HFF-Myc (cell line): ENCODE data around the gene TRIAP1.
A peak's percentile ranks its signal among the peaks of the same experiment; 100 is the strongest.
"Not testable (repeated sequence)": the region's sequence is repeated elsewhere in the genome, so short reads cannot be mapped to it uniquely, and the experiment has no call there.

Source experiments
- DNase-seq: peaks from one replicate; pipeline ENCODE4 v3.0.0-alpha.2; 2011; ENCODE audit warnings: low read depth; ENCODE audit errors: extremely low read depth
- H3K4me3 ChIP-seq: replicated peaks from 2 replicates; pipeline ENCODE4 v1.5.1; 2011; ENCODE audit warnings: low read depth, mild to moderate bottlenecking, control low read depth, low read length
- TF ChIP-seq, protein P1 (sequence below): IDR thresholded peaks from 2 replicates; pipeline ENCODE4 v1.5.1; 2012; ENCODE audit warnings: mild to moderate bottlenecking, low read depth, low read length, control low read depth; ENCODE audit errors: missing control alignments

The TRIAP1 gene

DNA sequence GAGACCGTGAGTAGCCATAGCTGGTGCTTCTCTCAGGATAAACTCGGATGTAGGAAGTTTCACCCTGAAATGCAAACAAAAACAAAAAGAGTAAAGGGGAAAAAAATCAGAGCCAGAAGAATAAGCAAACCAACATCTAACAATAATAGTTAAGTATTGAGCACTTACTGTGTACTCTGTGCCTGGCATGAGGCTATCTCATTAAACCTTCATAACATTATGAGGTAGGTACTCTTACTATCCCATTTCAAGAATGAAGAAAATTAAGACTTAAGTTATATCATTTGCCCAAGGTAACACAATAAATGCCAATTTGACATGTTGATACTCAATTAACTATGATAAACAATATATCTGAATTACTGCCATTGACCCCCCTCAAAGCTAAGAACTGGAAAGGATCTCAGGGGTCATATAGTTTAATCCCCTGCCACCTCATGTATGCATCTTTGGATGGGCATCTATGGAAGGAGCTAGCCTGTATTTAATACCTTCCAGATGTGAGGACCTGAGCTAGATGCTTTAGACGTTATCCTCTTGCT, 16.0 kb upstream of the TRIAP1 start:
- no peak for DNase-seq
- H3K4me3 ChIP-seq, result no peak overlapping the region
- TF ChIP-seq, protein P1, sequence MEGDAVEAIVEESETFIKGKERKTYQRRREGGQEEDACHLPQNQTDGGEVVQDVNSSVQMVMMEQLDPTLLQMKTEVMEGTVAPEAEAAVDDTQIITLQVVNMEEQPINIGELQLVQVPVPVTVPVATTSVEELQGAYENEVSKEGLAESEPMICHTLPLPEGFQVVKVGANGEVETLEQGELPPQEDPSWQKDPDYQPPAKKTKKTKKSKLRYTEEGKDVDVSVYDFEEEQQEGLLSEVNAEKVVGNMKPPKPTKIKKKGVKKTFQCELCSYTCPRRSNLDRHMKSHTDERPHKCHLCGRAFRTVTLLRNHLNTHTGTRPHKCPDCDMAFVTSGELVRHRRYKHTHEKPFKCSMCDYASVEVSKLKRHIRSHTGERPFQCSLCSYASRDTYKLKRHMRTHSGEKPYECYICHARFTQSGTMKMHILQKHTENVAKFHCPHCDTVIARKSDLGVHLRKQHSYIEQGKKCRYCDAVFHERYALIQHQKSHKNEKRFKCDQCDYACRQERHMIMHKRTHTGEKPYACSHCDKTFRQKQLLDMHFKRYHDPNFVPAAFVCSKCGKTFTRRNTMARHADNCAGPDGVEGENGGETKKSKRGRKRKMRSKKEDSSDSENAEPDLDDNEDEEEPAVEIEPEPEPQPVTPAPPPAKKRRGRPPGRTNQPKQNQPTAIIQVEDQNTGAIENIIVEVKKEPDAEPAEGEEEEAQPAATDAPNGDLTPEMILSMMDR, result no peak

DNA sequence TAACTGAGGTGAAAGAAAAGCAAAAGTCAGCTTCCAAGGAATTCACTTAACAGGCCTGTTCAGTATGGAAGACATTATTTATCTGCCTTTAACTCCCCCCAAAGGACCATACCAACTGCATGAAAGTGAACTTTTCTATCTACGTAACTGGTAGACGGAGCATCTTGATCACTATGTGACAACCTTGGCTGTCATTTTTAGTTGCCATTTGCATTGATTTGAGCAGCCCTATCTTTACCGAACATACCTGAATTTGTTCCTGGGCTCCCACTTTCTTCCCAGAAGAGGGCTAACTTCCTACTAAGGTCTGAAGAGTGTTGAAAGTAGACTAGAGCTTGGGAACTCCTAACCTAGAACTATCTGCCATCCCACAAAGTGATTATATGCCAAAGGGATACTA, 14.0 kb upstream of the TRIAP1 start:
- no peak overlapping the region for H3K4me3 ChIP-seq
- TF ChIP-seq, protein P1, result no peak
- no peak for DNase-seq

DNA sequence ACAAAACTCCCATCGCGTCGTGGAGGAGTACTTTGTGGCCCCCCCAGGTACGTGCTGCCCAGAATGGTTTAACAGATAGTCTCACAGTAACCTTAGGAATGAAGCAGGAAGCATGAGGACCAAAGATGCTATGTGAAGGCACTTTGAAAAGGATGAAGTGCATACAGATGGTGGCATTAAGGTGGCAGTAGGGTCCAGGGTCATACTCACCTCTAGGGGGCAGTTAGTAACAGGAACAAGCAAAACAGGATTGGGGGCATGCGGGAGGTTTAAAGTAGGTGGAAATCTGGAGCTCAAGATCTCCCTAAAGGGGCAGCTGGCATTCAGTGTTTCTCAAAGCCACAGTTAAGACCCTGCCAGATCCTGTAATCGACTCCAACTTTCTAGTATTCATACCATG, 10.9 kb upstream of the TRIAP1 start:
- no peak overlapping the region for H3K4me3 ChIP-seq
- no peak for DNase-seq
- TF ChIP-seq, protein P1, result peak; percentile 54

DNA sequence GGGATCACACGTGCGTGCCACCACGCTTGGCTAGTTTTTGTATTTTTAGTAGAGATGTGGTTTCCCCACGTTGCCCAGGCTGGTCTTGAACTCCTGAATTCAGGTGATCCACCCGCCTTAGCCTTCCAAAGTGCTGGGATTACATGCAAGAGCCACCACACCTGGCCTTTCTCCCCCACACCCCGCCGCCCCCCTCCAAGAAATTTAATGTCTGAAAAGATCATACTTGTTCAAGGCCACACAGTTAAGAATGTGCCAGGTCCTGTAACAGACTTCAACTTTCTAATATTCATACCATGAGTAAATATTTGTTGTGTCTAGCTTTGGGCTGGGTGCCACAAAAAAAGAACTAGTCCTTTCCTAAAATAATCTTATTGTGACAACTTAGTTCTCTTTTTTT, 9.1 kb upstream of the TRIAP1 start:
- no peak overlapping the region for H3K4me3 ChIP-seq
- DNase-seq, result no peak
- TF ChIP-seq, protein P1, result no peak

DNA sequence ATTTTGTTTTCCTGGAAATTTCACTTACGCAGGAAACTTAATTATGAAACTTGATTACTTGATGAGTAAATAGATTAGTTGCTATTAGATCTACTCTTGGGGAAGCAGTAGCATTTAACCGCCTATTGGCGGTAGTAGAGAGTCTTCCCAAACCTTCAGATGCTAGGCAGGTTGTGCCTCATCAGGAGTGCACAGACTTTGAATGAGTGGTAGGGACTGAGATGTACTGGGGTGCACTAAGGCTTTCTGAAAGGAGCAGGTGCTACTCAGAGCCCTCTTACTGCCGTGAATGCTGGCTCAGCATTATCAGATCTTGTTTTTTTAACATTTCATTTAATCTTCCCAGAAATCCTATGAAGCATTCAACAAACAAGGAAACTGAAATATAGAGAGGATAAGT, 7.8 kb upstream of the TRIAP1 start:
- TF ChIP-seq, protein P1, result peak; percentile 57
- no peak overlapping the region for H3K4me3 ChIP-seq
- DNase-seq, result no peak

DNA sequence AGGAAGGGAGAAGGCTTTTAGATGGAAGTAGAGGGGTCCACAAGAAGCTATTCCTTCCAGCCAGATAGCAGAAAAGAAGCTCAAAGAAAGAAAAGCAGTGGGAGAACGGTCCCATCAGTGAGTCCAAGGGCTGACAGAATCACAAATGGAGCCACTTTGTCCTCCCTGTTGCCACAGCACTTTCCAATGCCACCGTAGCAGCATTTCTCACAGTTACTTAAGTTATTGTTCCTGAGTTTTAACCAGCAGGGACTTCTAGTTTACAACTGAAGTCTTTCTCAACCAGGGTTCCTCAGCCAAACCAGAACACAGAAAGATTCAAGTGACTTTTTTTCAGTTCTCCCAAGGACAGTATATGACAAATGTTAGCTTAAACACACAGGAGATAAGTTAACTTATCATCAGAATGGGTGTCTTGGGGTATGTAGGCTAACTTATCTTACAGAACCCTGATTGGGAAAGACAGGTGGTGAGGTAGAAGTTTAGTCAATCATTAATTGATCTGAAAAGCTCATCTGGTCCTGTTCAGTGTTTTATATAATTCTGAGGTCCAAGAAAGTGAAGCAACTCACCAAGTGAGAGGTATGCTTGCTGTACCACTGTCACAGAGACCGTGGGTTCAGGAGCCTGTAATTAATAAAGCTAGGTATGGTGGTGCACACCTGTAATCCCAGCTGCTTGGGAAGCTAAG, 7.0 kb upstream of the TRIAP1 start:
- no peak overlapping the region for H3K4me3 ChIP-seq
- no peak for DNase-seq
- TF ChIP-seq, protein P1, result no peak

DNA sequence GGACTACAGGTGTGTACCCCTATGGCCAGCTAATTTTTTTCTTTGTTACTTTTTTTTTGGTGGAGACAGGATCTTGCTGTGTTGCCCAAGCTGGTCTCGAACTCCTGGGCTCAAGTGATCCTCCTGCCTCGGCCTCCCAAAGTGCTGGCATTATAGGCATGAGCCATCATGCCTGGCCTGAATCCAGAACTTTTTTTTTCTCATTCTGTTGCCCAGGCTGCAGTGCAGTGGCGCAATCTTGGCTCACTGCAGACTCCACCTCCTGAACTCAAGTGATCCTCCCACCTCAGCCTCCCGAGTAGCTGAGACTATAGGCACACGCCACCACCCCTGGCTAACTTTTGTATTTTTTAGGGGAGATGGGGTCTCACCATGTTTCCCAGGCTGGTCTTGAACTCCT, 6.3 kb upstream of the TRIAP1 start:
- DNase-seq, result not testable (repeated sequence)

More for the DNA sequence above, 6.3 kb upstream of the TRIAP1 start:
- not testable (repeated sequence) for H3K4me3 ChIP-seq
